Suprapubic skin (tissue), 4 donors: ENCODE data around the gene PSG1.
"Not testable (repeated sequence)": the region's sequence is repeated elsewhere in the genome, so short reads cannot be mapped to it uniquely, and the experiment has no call there.

Experiments used
- EP300 ChIP-seq: sonication (generic); formaldehyde crosslinking; IDR thresholded peaks from one replicate; pipeline ENCODE4 v1.6.1; 2017; ENCODE audit warnings: antibody characterized with exemption
- POLR2A ChIP-seq, 2 donors: fragments of 450-650 bp; IDR thresholded peaks; one replicate each; pipeline ENCODE4 v1.6.1; 2017; ENCODE audit warnings: antibody characterized with exemption in 2 of 2, mild to moderate bottlenecking in 2 of 2, moderate library complexity in 2 of 2
- POLR2AphosphoS5 ChIP-seq, 3 donors: sonication (generic); formaldehyde crosslinking; IDR thresholded peaks; one replicate each; pipeline ENCODE4 v1.6.1; 2017; ENCODE audit warnings: antibody characterized with exemption in 3 of 3
- TF ChIP-seq, protein P1 (sequence below), 2 donors: fragments of 200-600 bp in 1 of 2; fragments of 450-650 bp in 1 of 2; sonication (generic) in 1 of 2; IDR thresholded peaks; one replicate each; pipeline ENCODE4 v1.5.1; 2016 to 2019; ENCODE audit warnings: antibody characterized with exemption in 2 of 2, mild to moderate bottlenecking in 1 of 2, moderate library complexity in 1 of 2

DNA sequence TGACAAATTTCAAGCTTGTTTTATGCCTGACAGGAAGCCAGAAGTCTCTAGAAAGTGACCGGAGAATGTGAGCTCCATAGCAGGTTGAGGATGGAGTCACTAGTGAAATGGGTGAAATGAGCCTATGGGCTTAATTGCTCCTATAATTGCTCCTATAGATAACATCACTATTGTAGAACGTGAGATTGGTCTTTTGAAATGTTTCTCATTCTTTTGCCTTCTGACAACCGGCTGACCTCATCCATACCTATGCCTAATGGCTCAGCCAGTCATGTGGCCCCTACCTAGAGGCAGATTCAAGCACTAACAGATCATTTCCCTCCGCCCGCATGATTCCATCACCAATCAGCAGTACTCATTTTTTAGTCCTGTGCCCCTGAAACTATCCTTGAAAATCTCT is 34.0 kb upstream of the PSG1 start:
- TF ChIP-seq, protein P1, sequence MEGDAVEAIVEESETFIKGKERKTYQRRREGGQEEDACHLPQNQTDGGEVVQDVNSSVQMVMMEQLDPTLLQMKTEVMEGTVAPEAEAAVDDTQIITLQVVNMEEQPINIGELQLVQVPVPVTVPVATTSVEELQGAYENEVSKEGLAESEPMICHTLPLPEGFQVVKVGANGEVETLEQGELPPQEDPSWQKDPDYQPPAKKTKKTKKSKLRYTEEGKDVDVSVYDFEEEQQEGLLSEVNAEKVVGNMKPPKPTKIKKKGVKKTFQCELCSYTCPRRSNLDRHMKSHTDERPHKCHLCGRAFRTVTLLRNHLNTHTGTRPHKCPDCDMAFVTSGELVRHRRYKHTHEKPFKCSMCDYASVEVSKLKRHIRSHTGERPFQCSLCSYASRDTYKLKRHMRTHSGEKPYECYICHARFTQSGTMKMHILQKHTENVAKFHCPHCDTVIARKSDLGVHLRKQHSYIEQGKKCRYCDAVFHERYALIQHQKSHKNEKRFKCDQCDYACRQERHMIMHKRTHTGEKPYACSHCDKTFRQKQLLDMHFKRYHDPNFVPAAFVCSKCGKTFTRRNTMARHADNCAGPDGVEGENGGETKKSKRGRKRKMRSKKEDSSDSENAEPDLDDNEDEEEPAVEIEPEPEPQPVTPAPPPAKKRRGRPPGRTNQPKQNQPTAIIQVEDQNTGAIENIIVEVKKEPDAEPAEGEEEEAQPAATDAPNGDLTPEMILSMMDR (IDR thresholded peaks at IDR 0.05), result not testable (repeated sequence)
- not testable (repeated sequence) for TF ChIP-seq POLR2AphosphoS5 (IDR thresholded peaks at IDR 0.05); POLR2A (IDR thresholded peaks at IDR 0.05); EP300
